RWPE1 (cell line): ENCODE data around the gene IL1F10.

ENCODE experiments used
- CTCF ChIA-PET: fragments of 350-600 bp; sonication (Branson Sonifier 250); formaldehyde crosslinking; extraction: SDS; loops from one replicate; lab custom pipeline; 2021; lab: Yijun Ruan, JAX
- POLR2A ChIA-PET: fragments of 400-600 bp; formaldehyde crosslinking; extraction: SDS; loops from one replicate; lab custom pipeline; 2020; ENCODE audit warnings: antibody characterized with exemption; ENCODE audit not compliant: low non-redundant PET; lab: Yijun Ruan, JAX
- DNase-seq: peaks from one replicate; pipeline ENCODE4 v3.0.0; 2012; ENCODE audit warnings: low spot score
- H3K27ac ChIP-seq: fragments of 450-650 bp; 2 replicates; pipeline ENCODE4 v1.5.1; 2017
- CTCF ChIP-seq: fragments of 450-650 bp; conservative IDR thresholded peaks from 2 replicates; pipeline ENCODE4 v1.5.1; 2017; ENCODE audit warnings: low read depth, mild to moderate bottlenecking

Gene IL1F10

DNA sequence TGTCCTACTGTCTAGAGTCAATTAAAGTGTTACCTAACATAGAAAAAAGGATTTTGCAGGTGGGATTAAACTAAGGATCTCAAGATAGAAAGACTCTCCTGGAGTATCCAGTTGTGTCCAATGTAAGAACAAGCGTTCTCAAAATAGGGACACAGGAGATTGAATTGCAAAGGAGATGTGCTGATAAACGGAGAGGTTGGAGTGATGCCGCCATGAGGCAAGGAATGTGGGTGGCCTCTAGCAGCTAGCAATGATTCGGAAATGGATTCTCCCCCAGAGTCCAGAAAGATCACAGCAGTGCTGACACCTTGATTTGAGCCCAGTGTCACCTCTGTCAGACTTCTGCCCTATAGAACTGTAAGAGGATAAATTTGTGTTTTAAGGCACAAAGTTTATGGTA lies 35.5 kb downstream of the IL1F10 start:
- CTCF ChIA-PET = no interaction called here
- POLR2A ChIA-PET = no interaction called here
- no peak for TF ChIP-seq CTCF
- H3K27ac ChIP-seq = no peak overlapping the region
- no peak for DNase-seq

DNA sequence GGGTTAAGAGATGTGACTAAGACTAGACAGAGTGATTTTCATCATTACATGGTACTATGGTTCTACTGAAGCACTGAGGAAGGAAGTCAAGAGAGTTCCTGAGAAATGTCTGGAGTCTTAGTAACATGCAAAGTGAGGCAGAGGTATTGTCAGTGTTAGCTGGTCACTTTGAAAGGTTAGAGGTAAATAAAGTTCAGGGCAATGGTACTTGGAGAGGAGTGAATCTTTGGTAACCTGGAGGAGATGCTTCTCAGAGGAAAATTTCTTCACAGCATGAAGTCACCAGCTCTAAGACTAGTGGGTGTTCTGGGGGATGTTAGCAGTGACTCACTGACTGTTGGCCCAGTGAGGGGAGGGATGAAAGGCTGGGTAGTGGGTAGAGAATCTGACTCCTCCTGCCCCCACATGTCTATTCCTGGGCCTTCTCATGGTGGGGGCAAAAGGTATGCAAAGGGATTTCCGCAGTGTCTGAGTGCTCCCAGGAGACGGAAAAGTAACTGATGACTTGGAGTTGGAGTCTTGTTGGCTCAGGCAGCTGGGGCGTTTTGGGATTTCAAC lies 36.4 kb downstream of the IL1F10 start:
- H3K27ac ChIP-seq = no peak overlapping the region
- TF ChIP-seq CTCF = no peak
- POLR2A ChIA-PET = no interaction called here
- DNase-seq = no peak
- CTCF ChIA-PET = interaction anchor here (0.6 to 0.7 kb wide), 2 partner anchors 34 to 43 kb away, joined by 3 to 4 read pairs; no protein-coding TSS in a partner anchor

- CTCF ChIA-PET = no interaction called here
- H3K27ac ChIP-seq = no peak overlapping the region
- TF ChIP-seq CTCF = no peak
- DNase-seq = peak; percentile 42
- POLR2A ChIA-PET = no interaction called here
These were observed 37.4 kb downstream of the IL1F10 start for GRCh38 chr2:113105047-113105785.

DNA sequence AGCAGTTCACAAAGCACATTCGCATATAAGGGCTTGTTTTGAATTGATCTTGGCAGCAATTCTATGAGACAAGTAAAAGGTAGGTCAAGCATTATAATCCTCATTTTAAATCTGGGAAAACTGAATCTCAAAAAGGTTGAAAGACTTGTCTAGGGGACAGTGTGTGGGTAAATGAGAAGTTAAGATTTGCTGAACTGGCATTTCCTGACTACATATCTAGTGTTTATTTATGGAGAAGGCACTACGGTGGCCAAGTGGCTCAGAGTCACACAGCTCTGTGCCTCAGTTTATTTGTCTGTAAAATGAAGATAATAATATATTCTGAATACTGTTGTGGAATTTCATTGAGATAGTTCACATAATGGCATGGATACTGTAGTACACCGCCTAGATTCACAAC lies 43.4 kb downstream of the IL1F10 start:
- TF ChIP-seq CTCF = no peak
- ChIA-PET POLR2A (no interaction called here), CTCF (no interaction called here)
- DNase-seq = no peak
- H3K27ac ChIP-seq = no peak overlapping the region

GRCh38 chr2:113111823-113112287 lies 44.1 kb downstream of the IL1F10 start:
- peak; percentile 26 for DNase-seq
- H3K27ac ChIP-seq = no peak overlapping the region
- POLR2A ChIA-PET = no interaction called here
- TF ChIP-seq CTCF = no peak
- CTCF ChIA-PET = no interaction called here

DNA sequence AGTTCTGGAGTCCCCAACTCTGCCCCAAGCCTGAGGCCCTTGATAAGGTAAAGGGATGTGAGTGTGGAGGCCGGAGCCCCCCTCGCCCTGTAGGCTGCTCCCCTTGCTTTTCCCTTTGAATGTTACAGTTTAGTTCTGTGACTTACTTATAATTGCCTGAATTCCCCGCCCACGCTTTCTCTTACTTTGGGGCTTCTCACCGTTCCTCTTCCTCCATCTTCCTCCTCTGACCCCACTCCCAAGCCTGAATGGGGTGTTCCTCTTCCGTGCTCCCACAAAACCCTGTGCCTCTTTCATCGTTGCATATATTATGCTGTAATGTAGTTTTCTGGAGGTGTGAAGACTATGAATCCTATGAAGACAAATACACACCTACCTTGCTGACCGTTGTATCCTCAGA lies 44.7 kb downstream of the IL1F10 start:
- H3K27ac ChIP-seq = no peak overlapping the region
- DNase-seq = no peak
- TF ChIP-seq CTCF = no peak
- POLR2A ChIA-PET = no interaction called here
- CTCF ChIA-PET = no interaction called here
